ENCODE data around the gene NHSL2.

The NHSL2 gene

DNA sequence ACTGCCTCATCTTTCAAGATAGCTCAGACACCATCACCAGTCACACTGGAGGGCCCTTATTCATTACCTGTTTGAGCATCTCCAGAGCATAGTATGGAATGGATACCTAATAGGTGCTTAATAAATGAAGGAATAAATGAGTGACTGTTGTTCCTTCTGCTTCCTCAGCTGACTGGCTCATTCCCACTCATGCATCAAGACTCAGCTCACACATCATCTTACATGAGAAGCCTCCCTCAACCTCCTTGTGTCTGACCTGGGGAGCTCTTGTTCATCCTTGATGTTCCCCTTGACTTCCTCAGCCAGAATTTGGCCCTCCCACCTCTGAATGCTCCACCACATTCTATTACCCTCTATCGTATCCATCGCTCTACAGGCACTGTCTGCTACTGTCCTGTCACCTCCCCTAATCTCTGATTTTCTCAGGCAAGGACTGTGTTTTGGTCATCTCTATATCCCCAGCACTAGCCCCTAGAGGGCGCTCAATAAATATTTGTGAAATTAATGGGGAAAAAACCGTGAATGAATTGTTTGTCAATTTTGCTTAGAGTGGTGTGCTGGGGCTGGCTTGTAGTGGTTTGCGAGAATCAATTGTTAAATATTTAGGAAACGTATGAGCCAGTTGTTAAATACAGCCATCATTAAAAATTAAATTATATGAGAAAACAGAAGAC is 88.3 kb downstream of the NHSL2 start:
- DNase-seq (ENCODE audit: low read depth), result no peak
- TF ChIP-seq CTCF (IDR thresholded peaks at IDR 0.05; ENCODE audit: control insufficient read depth, insufficient read depth, low read depth, low read length, missing control alignments), result peak; percentile 64
- no peak overlapping the region for H3K4me3 ChIP-seq (ENCODE audit: control insufficient read depth, low read depth, low read length)

GRCh38 chrX:71999535-71999934 is 88.9 kb downstream of the NHSL2 start:
- no peak for TF ChIP-seq CTCF (IDR thresholded peaks at IDR 0.05; ENCODE audit: control insufficient read depth, insufficient read depth, low read depth, low read length, missing control alignments)
- no peak overlapping the region for H3K4me3 ChIP-seq (ENCODE audit: control insufficient read depth, low read depth, low read length)
- no peak for DNase-seq (ENCODE audit: low read depth)

DNA sequence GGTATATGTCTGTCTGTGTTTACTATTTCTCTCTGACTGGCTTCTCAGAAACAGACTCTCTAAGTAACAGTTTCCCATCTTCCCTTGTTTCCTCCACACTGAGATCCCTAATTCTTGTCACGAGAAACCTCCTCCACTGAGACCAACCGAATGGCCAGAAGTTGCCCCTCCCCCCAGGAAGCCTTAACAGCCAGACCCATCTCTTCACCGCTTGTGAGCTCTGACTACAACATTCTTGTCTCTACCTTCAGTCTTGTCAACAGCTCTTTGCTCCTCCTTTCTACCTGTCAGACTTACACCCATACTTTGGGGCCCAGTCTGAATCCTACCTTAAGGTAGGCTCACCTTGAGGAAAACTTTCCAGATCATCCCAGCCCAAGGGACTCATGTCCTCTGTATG is 90.8 kb downstream of the NHSL2 start:
- no peak for TF ChIP-seq CTCF (IDR thresholded peaks at IDR 0.05; ENCODE audit: control insufficient read depth, insufficient read depth, low read depth, low read length, missing control alignments)
- no peak for DNase-seq (ENCODE audit: low read depth)
- H3K4me3 ChIP-seq (ENCODE audit: control insufficient read depth, low read depth, low read length), result no peak overlapping the region

DNA sequence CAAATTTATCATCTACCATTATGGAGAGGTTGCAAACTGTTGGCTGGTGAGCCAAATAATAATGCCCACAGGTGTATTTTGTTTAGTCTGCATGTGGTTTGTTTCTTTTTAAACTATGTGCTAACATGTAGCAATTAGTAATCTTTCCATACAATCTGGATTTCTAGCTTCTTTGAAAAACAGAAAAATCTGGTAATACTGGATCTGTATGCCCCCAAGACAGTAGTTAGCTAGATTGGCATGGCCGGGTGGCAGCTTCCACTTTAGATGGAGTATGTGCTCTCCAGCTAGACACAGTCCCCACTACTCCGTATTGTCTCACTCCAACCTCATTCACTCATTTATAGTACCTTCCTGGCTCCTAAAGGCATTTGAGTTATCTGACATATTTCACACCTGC is 91.3 kb downstream of the NHSL2 start:
- no peak for DNase-seq (ENCODE audit: low read depth)
- TF ChIP-seq CTCF (IDR thresholded peaks at IDR 0.05; ENCODE audit: control insufficient read depth, insufficient read depth, low read depth, low read length, missing control alignments), result no peak
- H3K4me3 ChIP-seq (ENCODE audit: control insufficient read depth, low read depth, low read length), result no peak overlapping the region

DNA sequence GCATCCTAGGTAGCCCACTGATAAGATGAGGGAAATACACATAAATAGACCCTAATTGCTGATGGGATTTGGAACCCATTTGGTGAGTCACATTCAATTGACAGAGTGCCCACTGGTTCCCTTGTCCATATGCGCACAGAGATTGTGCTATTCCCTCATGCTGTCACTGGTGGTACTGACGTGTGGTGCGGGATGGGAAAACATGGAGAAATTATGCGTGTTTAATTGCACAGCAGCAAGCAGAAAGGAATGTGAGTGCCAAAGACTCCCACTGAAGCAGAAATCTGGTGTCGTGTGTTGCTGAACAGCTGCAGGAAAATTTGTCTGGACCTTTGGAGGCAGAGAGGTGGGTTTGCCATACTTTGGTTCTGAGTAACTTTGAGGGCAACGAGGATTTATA is 92.2 kb downstream of the NHSL2 start:
- DNase-seq (ENCODE audit: low read depth), result no peak
- no peak for TF ChIP-seq CTCF (IDR thresholded peaks at IDR 0.05; ENCODE audit: control insufficient read depth, insufficient read depth, low read depth, low read length, missing control alignments)
- no peak overlapping the region for H3K4me3 ChIP-seq (ENCODE audit: control insufficient read depth, low read depth, low read length)

GRCh38 chrX:72003811-72004750 is 93.4 kb downstream of the NHSL2 start:
- peak; percentile 29 for DNase-seq (ENCODE audit: low read depth)
- no peak overlapping the region for H3K4me3 ChIP-seq (ENCODE audit: control insufficient read depth, low read depth, low read length)
- TF ChIP-seq CTCF (IDR thresholded peaks at IDR 0.05; ENCODE audit: control insufficient read depth, insufficient read depth, low read depth, low read length, missing control alignments), result peak; percentile 30

Measured in AG09309 (cell line).